IMR-90 (cell line): Measurements from ENCODE around the gene LNP1. TPM values are rescaled to one million over a fixed set of nuclear protein-coding genes. Genes with fewer than 3 reads are reported as not detected.

ENCODE experiments used
- ATAC-seq: fragments of 200-7000 bp; cut with Tn5 transposase; 2 replicates; pipeline ENCODE4 v1.9.1; 2020; ENCODE audit warnings: low read depth, mild to moderate bottlenecking, moderate library complexity
- BruUV-seq: library from RNA; stranded (reverse); fragments of 400-500 nt; replicated peaks from 2 replicates; lab custom pipeline; 2021; lab: Mats Ljungman, UMichigan
- CTCF ChIA-PET: fragments of 300-600 bp; formaldehyde crosslinking; extraction: SDS; loops from one replicate; lab custom pipeline; 2021; ENCODE audit warnings: antibody characterized with exemption; lab: Yijun Ruan, JAX
- POLR2A ChIA-PET: fragments of 300-600 bp; sonication (Branson Sonifier 250); formaldehyde crosslinking; loops from one replicate; lab custom pipeline; 2022; ENCODE audit warnings: antibody characterized with exemption; ENCODE audit not compliant: unreplicated experiment; lab: Charles Lee
- DNase-seq: peaks from one replicate; pipeline ENCODE4 v3.0.0; 2013
- H2AFZ ChIP-seq: replicated peaks from 2 replicates; pipeline ENCODE3; 2013; ENCODE audit warnings: low read length, mild to moderate bottlenecking; ENCODE audit not compliant: poor library complexity
- H2AK5ac ChIP-seq: 2 replicates; pipeline ENCODE4 v1.6.1; 2013; ENCODE audit warnings: low read depth, low read length, inconsistent platforms
- H2AK9ac ChIP-seq: replicated peaks from 2 replicates; pipeline ENCODE3; 2013; ENCODE audit warnings: mild to moderate bottlenecking, low read depth, low read length, moderate library complexity; ENCODE audit not compliant: poor library complexity
- H2BK120ac ChIP-seq: 2 replicates; pipeline ENCODE4 v1.6.1; 2013; ENCODE audit warnings: low read depth, low read length, inconsistent platforms
- H2BK15ac ChIP-seq: 3 replicates; pipeline ENCODE4 v1.6.1; 2013; ENCODE audit warnings: low read depth, low read length, inconsistent platforms
- H2BK20ac ChIP-seq: 2 replicates; pipeline ENCODE4 v1.6.1; 2013; ENCODE audit warnings: low read depth, mild to moderate bottlenecking, inconsistent platforms, low read length, moderate library complexity
- H2BK5ac ChIP-seq: 2 replicates; pipeline ENCODE4 v1.6.1; 2013; ENCODE audit warnings: mild to moderate bottlenecking, low read depth, low read length, inconsistent platforms; ENCODE audit not compliant: poor library complexity, severe bottlenecking
- H3K14ac ChIP-seq: replicated peaks from 2 replicates; pipeline ENCODE4 v1.6.1; 2013; ENCODE audit warnings: low read depth, low read length, inconsistent platforms
- H3K18ac ChIP-seq: 2 replicates; pipeline ENCODE4 v1.6.1; 2013; ENCODE audit warnings: low read depth, low read length, control low read depth
- H3K23ac ChIP-seq: 2 replicates; pipeline ENCODE4 v1.6.1; 2013; ENCODE audit warnings: low read depth, low read length, inconsistent platforms
- H3K27ac ChIP-seq: 2 replicates; pipeline ENCODE4 v1.5.1; 2013; ENCODE audit warnings: mild to moderate bottlenecking, control low read depth, low read length; ENCODE audit not compliant: insufficient read depth
- H3K27me3 ChIP-seq: 2 replicates; pipeline ENCODE4 v1.6.1; 2013; ENCODE audit warnings: low read length; ENCODE audit not compliant: control insufficient read depth, insufficient read depth
- H3K36me3 ChIP-seq: 2 replicates; pipeline ENCODE4 v1.6.1; 2013; ENCODE audit warnings: low read length, mixed read lengths; ENCODE audit not compliant: control insufficient read depth, insufficient read depth
- H3K4ac ChIP-seq: 2 replicates; pipeline ENCODE4 v1.6.1; 2013; ENCODE audit warnings: low read depth, low read length, inconsistent platforms
- H3K4me1 ChIP-seq: 2 replicates; pipeline ENCODE4 v1.6.1; 2013; ENCODE audit warnings: low read length, mixed read lengths; ENCODE audit not compliant: control insufficient read depth, insufficient read depth
- H3K4me2 ChIP-seq: 2 replicates; pipeline ENCODE4 v1.6.1; 2013; ENCODE audit warnings: low read depth, mild to moderate bottlenecking, control low read depth, low read length, moderate library complexity
- H3K4me3 ChIP-seq: 2 replicates; pipeline ENCODE4 v1.5.1; 2013; ENCODE audit warnings: low read depth, mild to moderate bottlenecking, control low read depth, low read length, moderate library complexity; ENCODE audit not compliant: insufficient read depth
- H3K56ac ChIP-seq: 2 replicates; pipeline ENCODE4 v1.6.1; 2013; ENCODE audit warnings: low read length, inconsistent platforms; ENCODE audit not compliant: insufficient read depth; ENCODE audit errors: extremely low read depth
- H3K79me1 ChIP-seq, 2 experiments: 2 replicates each; pipeline ENCODE4 v1.6.1; 2013; ENCODE audit warnings: low read length in 2 of 2, inconsistent platforms in 1 of 2, low read depth in 1 of 2
- H3K9ac ChIP-seq: 2 replicates; pipeline ENCODE4 v1.6.1; 2013; ENCODE audit warnings: low read depth, low read length, control low read depth
- H3K9me1 ChIP-seq: 2 replicates; pipeline ENCODE4 v1.6.1; 2013; ENCODE audit warnings: low read length, inconsistent platforms; ENCODE audit not compliant: insufficient read depth
- H3K9me3 ChIP-seq: 2 replicates; pipeline ENCODE4 v1.6.1; 2013; ENCODE audit warnings: low read length; ENCODE audit not compliant: control insufficient read depth, insufficient read depth
- H4K20me1 ChIP-seq: 2 replicates; pipeline ENCODE4 v1.6.1; 2013; ENCODE audit warnings: low read length, inconsistent platforms; ENCODE audit not compliant: insufficient read depth
- H4K5ac ChIP-seq: 2 replicates; pipeline ENCODE4 v1.6.1; 2013; ENCODE audit warnings: mild to moderate bottlenecking, low read depth, low read length, control low read depth
- H4K8ac ChIP-seq, 2 experiments: 2 replicates each; pipeline ENCODE4 v1.6.1; 2013; ENCODE audit warnings: low read depth in 2 of 2, low read length in 2 of 2, control low read depth in 1 of 2, inconsistent platforms in 1 of 2
- H4K91ac ChIP-seq: 2 replicates; pipeline ENCODE4 v1.6.1; 2013; ENCODE audit warnings: low read depth, low read length, inconsistent platforms; ENCODE audit not compliant: insufficient read depth
- BHLHE40 ChIP-seq: fragments of 150-350 bp; IDR thresholded peaks from 2 replicates; pipeline ENCODE4 v1.6.1; 2016; ENCODE audit warnings: mild to moderate bottlenecking, low read depth, low read length
- CEBPB ChIP-seq: IDR thresholded peaks from 2 replicates; pipeline ENCODE4 v1.6.1; 2012; ENCODE audit warnings: low read depth, low read length, improper control_type of control experiment
- CHD1 ChIP-seq: IDR thresholded peaks from 2 replicates; pipeline ENCODE4 v1.6.1; 2012; ENCODE audit warnings: low read depth, low read length, improper control_type of control experiment
- FOS ChIP-seq: fragments of 150-350 bp; IDR thresholded peaks from 2 replicates; pipeline ENCODE4 v1.6.1; 2016; ENCODE audit warnings: low read depth, low read length
- MAFK ChIP-seq: IDR thresholded peaks from 2 replicates; pipeline ENCODE4 v1.6.1; 2012; ENCODE audit warnings: low read depth, low read length, improper control_type of control experiment
- MAZ ChIP-seq: IDR thresholded peaks from 2 replicates; pipeline ENCODE4 v1.6.1; 2012; ENCODE audit warnings: low read depth, mild to moderate bottlenecking, low read length, improper control_type of control experiment, moderate library complexity, borderline replicate concordance
- MXI1 ChIP-seq: IDR thresholded peaks from 2 replicates; pipeline ENCODE4 v1.6.1; 2012; ENCODE audit warnings: low read depth, mild to moderate bottlenecking, low read length, moderate library complexity, borderline replicate concordance
- NFE2L2 ChIP-seq: fragments of 150-350 bp; IDR thresholded peaks from 2 replicates; pipeline ENCODE4 v1.6.1; 2016; ENCODE audit warnings: low read depth, mild to moderate bottlenecking, low read length
- POLR2A ChIP-seq: IDR thresholded peaks from 2 replicates; pipeline ENCODE4 v1.6.1; 2012; ENCODE audit warnings: mild to moderate bottlenecking, low read depth, low read length
- RAD21 ChIP-seq: IDR thresholded peaks from 2 replicates; pipeline ENCODE4 v1.6.1; 2012; ENCODE audit warnings: low read length, improper control_type of control experiment
- RCOR1 ChIP-seq: IDR thresholded peaks from 2 replicates; pipeline ENCODE4 v1.6.1; 2012; ENCODE audit warnings: mild to moderate bottlenecking, low read length, improper control_type of control experiment; ENCODE audit not compliant: insufficient replicate concordance
- RFX5 ChIP-seq: IDR thresholded peaks from 2 replicates; pipeline ENCODE4 v1.8.0; 2012; ENCODE audit warnings: low read depth, mild to moderate bottlenecking, low read length, moderate library complexity
- SMC3 ChIP-seq: fragments of 150-350 bp; IDR thresholded peaks from 2 replicates; pipeline ENCODE4 v1.6.1; 2016; ENCODE audit warnings: low read depth, mild to moderate bottlenecking, antibody characterized with exemption, low read length, moderate library complexity
- USF2 ChIP-seq: fragments of 150-350 bp; IDR thresholded peaks from 2 replicates; pipeline ENCODE4 v1.6.1; 2017; ENCODE audit warnings: mild to moderate bottlenecking, antibody characterized with exemption, low read length, low read depth
- WGBS, 2 experiments: methylation state at CpG; one replicate each; pipeline versions ENCODE4 v1.1.5 to v1.1.7; 2013; ENCODE audit warnings: missing lambda C conversion rate in 2 of 2; ENCODE audit not compliant: insufficient read length in 1 of 2; ENCODE audit errors: extremely low coverage in 2 of 2; 5-methylcytosine and 5-hydroxymethylcytosine counted together
- dilution Hi-C: fragments of 300-500 bp; cut with HindIII; formaldehyde crosslinking; loops from one replicate; pipeline ENCODE4 v1.14.3; 2018; ENCODE audit warnings: low sequenced_read_pairs; ENCODE audit not compliant: unreplicated experiment
- in situ Hi-C: fragments of 300-500 bp; cut with MboI; formaldehyde crosslinking; loops from 3 replicates; pipeline ENCODE4 v1.14.3; 2019; ENCODE audit warnings: low sequenced_read_pairs, inconsistent platforms, mixed read lengths
- intact Hi-C: fragments of 100-400 bp; cut with micrococcal nuclease; formaldehyde crosslinking; loops from 2 replicates; pipeline ENCODE4 v1.10.0; 2022
- polyA plus RNA-seq, 3 experiments: library from polyadenylated mRNA; depleted of rRNA; stranded (reverse); fragments of >200 nt; gene quantifications; 2 replicates each; pipeline ENCODE4 v1.2.3, GENCODE V29; 2012; ENCODE audit warnings: low replicate concordance in 1 of 3
- total RNA-seq: library from RNA; depleted of rRNA; stranded (reverse); fragments of >200 nt; gene quantifications from 2 replicates; pipeline ENCODE4 v1.2.3, GENCODE V29; 2012
- TF ChIP-seq, protein P1 (sequence below): fragments of 150-350 bp; IDR thresholded peaks from 2 replicates; pipeline ENCODE4 v1.6.1; 2016; ENCODE audit warnings: low read depth, mild to moderate bottlenecking, low read length, moderate library complexity, borderline replicate concordance
- TF ChIP-seq, protein P2 (sequence below): conservative IDR thresholded peaks from 2 replicates; pipeline ENCODE4 v1.5.1; 2012; ENCODE audit warnings: mild to moderate bottlenecking, low read depth, low read length, improper control_type of control experiment

LNP1 gene
- total and polyA plus RNA-seq, 2 of the 4 experiments (the other 2 are of a cell fraction) = 2.2 to 2.4 TPM

DNA sequence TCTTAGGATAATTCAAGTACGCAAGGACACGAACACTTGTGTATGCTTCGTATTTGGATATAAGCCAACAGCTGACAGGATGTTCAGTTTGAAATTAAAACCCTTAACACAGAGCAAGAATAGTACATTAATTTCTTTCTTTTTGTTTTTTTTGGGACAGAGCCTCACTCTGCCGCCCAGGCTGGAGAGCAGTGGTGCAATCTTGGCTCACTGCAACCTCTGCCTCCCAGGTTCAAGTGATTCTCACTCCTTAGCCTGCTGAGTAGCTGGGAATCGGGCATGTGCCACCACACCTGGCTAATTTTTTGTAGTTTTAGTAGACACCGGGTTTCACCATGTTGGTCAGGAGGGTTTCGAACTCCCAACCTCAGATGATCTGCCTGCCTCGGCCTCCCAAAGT lies 32.9 kb upstream of the LNP1 start:
- H4K5ac ChIP-seq = no peak overlapping the region
- no peak overlapping the region for H3K23ac ChIP-seq
- no peak overlapping the region for H3K9ac ChIP-seq
- H2BK20ac ChIP-seq = no peak overlapping the region
- TF ChIP-seq USF2 = no peak
- no peak for TF ChIP-seq SMC3
- TF ChIP-seq RFX5 = no peak
- TF ChIP-seq, protein P1, sequence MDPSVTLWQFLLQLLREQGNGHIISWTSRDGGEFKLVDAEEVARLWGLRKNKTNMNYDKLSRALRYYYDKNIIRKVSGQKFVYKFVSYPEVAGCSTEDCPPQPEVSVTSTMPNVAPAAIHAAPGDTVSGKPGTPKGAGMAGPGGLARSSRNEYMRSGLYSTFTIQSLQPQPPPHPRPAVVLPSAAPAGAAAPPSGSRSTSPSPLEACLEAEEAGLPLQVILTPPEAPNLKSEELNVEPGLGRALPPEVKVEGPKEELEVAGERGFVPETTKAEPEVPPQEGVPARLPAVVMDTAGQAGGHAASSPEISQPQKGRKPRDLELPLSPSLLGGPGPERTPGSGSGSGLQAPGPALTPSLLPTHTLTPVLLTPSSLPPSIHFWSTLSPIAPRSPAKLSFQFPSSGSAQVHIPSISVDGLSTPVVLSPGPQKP = no peak
- TF ChIP-seq CEBPB = no peak
- no peak for TF ChIP-seq FOS
- TF ChIP-seq RAD21 = no peak
- no peak for TF ChIP-seq RCOR1
- TF ChIP-seq NFE2L2 = no peak
- TF ChIP-seq MAFK = no peak
- no peak for TF ChIP-seq MAZ
- TF ChIP-seq POLR2A = no peak
- TF ChIP-seq, protein P2, sequence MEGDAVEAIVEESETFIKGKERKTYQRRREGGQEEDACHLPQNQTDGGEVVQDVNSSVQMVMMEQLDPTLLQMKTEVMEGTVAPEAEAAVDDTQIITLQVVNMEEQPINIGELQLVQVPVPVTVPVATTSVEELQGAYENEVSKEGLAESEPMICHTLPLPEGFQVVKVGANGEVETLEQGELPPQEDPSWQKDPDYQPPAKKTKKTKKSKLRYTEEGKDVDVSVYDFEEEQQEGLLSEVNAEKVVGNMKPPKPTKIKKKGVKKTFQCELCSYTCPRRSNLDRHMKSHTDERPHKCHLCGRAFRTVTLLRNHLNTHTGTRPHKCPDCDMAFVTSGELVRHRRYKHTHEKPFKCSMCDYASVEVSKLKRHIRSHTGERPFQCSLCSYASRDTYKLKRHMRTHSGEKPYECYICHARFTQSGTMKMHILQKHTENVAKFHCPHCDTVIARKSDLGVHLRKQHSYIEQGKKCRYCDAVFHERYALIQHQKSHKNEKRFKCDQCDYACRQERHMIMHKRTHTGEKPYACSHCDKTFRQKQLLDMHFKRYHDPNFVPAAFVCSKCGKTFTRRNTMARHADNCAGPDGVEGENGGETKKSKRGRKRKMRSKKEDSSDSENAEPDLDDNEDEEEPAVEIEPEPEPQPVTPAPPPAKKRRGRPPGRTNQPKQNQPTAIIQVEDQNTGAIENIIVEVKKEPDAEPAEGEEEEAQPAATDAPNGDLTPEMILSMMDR = no peak
- TF ChIP-seq BHLHE40 = no peak
- no peak for TF ChIP-seq CHD1
- TF ChIP-seq MXI1 = no peak
- H3K56ac ChIP-seq = no peak overlapping the region
- H3K4me2 ChIP-seq = no peak overlapping the region
- DNase-seq = no peak
- WGBS, 2 experiments = no CpG with 5 or more reads among the region's 8 CpGs
- BruUV-seq = no TSS peak
- H3K27ac ChIP-seq = no peak overlapping the region
- no peak overlapping the region for H4K8ac ChIP-seq
- H2BK120ac ChIP-seq = no peak overlapping the region
- ATAC-seq = no peak
- dilution Hi-C loops = no loop called here
- H3K79me1 ChIP-seq = peaks cover 8 to 19% of the 10 kb centered on the region in 2 experiments
- no peaks in the 10 kb centered on the region for H3K9me3 ChIP-seq
- ChIA-PET CTCF (no interaction called here), POLR2A (no interaction called here)
- H3K4me3 ChIP-seq = no peak overlapping the region
- peaks cover 3% of the 10 kb centered on the region; the same call in 1 of the 2 replicates for H3K9me1 ChIP-seq
- no peak overlapping the region for H3K4ac ChIP-seq
- H2BK5ac ChIP-seq = no peak overlapping the region
- no peak overlapping the region for H2AK9ac ChIP-seq
- H3K18ac ChIP-seq = no peak overlapping the region
- in situ Hi-C loops = no loop called here
- H4K20me1 ChIP-seq = 0 out of 2 replicates have a peak, but pooled peaks cover 4% of the 10 kb centered on the region
- no peak overlapping the region for H2BK15ac ChIP-seq
- H4K91ac ChIP-seq = no peak overlapping the region
- H3K14ac ChIP-seq = no peak overlapping the region
- H2AK5ac ChIP-seq = no peak overlapping the region
- H3K27me3 ChIP-seq = no peaks in the 10 kb centered on the region
- intact Hi-C loops = no loop called here
- no peak overlapping the region for H2AFZ ChIP-seq
- peaks cover 37% of the 10 kb centered on the region for H3K36me3 ChIP-seq
- 0 out of 2 replicates have a peak, but pooled peaks cover 2% of the 10 kb centered on the region for H3K4me1 ChIP-seq
